IMR-90 (cell line): Measurements from ENCODE around the gene YPEL2. TPM values are rescaled to one million over a fixed set of nuclear protein-coding genes. Genes with fewer than 3 reads are reported as not detected.

Source experiments
- ATAC-seq: fragments of 200-7000 bp; cut with Tn5 transposase; 2 replicates; pipeline ENCODE4 v1.9.1; 2020; ENCODE audit warnings: low read depth, mild to moderate bottlenecking, moderate library complexity
- BruUV-seq: library from RNA; stranded (reverse); fragments of 400-500 nt; replicated peaks from 2 replicates; lab custom pipeline; 2021; lab: Mats Ljungman, UMichigan
- CTCF ChIA-PET: fragments of 300-600 bp; formaldehyde crosslinking; extraction: SDS; loops from one replicate; lab custom pipeline; 2021; ENCODE audit warnings: antibody characterized with exemption; lab: Yijun Ruan, JAX
- POLR2A ChIA-PET: fragments of 300-600 bp; sonication (Branson Sonifier 250); formaldehyde crosslinking; loops from one replicate; lab custom pipeline; 2022; ENCODE audit warnings: antibody characterized with exemption; ENCODE audit not compliant: unreplicated experiment; lab: Charles Lee
- DNase-seq: peaks from one replicate; pipeline ENCODE4 v3.0.0; 2013
- H2AFZ ChIP-seq: replicated peaks from 2 replicates; pipeline ENCODE3; 2013; ENCODE audit warnings: low read length, mild to moderate bottlenecking; ENCODE audit not compliant: poor library complexity
- H2AK5ac ChIP-seq: 2 replicates; pipeline ENCODE4 v1.6.1; 2013; ENCODE audit warnings: low read depth, low read length, inconsistent platforms
- H2AK9ac ChIP-seq: replicated peaks from 2 replicates; pipeline ENCODE3; 2013; ENCODE audit warnings: mild to moderate bottlenecking, low read depth, low read length, moderate library complexity; ENCODE audit not compliant: poor library complexity
- H2BK120ac ChIP-seq: 2 replicates; pipeline ENCODE4 v1.6.1; 2013; ENCODE audit warnings: low read depth, low read length, inconsistent platforms
- H2BK15ac ChIP-seq: 3 replicates; pipeline ENCODE4 v1.6.1; 2013; ENCODE audit warnings: low read depth, low read length, inconsistent platforms
- H2BK20ac ChIP-seq: 2 replicates; pipeline ENCODE4 v1.6.1; 2013; ENCODE audit warnings: low read depth, mild to moderate bottlenecking, inconsistent platforms, low read length, moderate library complexity
- H2BK5ac ChIP-seq: 2 replicates; pipeline ENCODE4 v1.6.1; 2013; ENCODE audit warnings: mild to moderate bottlenecking, low read depth, low read length, inconsistent platforms; ENCODE audit not compliant: poor library complexity, severe bottlenecking
- H3K14ac ChIP-seq: replicated peaks from 2 replicates; pipeline ENCODE4 v1.6.1; 2013; ENCODE audit warnings: low read depth, low read length, inconsistent platforms
- H3K18ac ChIP-seq: 2 replicates; pipeline ENCODE4 v1.6.1; 2013; ENCODE audit warnings: low read depth, low read length, control low read depth
- H3K23ac ChIP-seq: 2 replicates; pipeline ENCODE4 v1.6.1; 2013; ENCODE audit warnings: low read depth, low read length, inconsistent platforms
- H3K27ac ChIP-seq: 2 replicates; pipeline ENCODE4 v1.5.1; 2013; ENCODE audit warnings: mild to moderate bottlenecking, control low read depth, low read length; ENCODE audit not compliant: insufficient read depth
- H3K27me3 ChIP-seq: 2 replicates; pipeline ENCODE4 v1.6.1; 2013; ENCODE audit warnings: low read length; ENCODE audit not compliant: control insufficient read depth, insufficient read depth
- H3K36me3 ChIP-seq: 2 replicates; pipeline ENCODE4 v1.6.1; 2013; ENCODE audit warnings: low read length, mixed read lengths; ENCODE audit not compliant: control insufficient read depth, insufficient read depth
- H3K4ac ChIP-seq: 2 replicates; pipeline ENCODE4 v1.6.1; 2013; ENCODE audit warnings: low read depth, low read length, inconsistent platforms
- H3K4me1 ChIP-seq: 2 replicates; pipeline ENCODE4 v1.6.1; 2013; ENCODE audit warnings: low read length, mixed read lengths; ENCODE audit not compliant: control insufficient read depth, insufficient read depth
- H3K4me2 ChIP-seq: 2 replicates; pipeline ENCODE4 v1.6.1; 2013; ENCODE audit warnings: low read depth, mild to moderate bottlenecking, control low read depth, low read length, moderate library complexity
- H3K4me3 ChIP-seq: 2 replicates; pipeline ENCODE4 v1.5.1; 2013; ENCODE audit warnings: low read depth, mild to moderate bottlenecking, control low read depth, low read length, moderate library complexity; ENCODE audit not compliant: insufficient read depth
- H3K56ac ChIP-seq: 2 replicates; pipeline ENCODE4 v1.6.1; 2013; ENCODE audit warnings: low read length, inconsistent platforms; ENCODE audit not compliant: insufficient read depth; ENCODE audit errors: extremely low read depth
- H3K79me1 ChIP-seq, 2 experiments: 2 replicates each; pipeline ENCODE4 v1.6.1; 2013; ENCODE audit warnings: low read length in 2 of 2, inconsistent platforms in 1 of 2, low read depth in 1 of 2
- H3K9ac ChIP-seq: 2 replicates; pipeline ENCODE4 v1.6.1; 2013; ENCODE audit warnings: low read depth, low read length, control low read depth
- H3K9me1 ChIP-seq: 2 replicates; pipeline ENCODE4 v1.6.1; 2013; ENCODE audit warnings: low read length, inconsistent platforms; ENCODE audit not compliant: insufficient read depth
- H3K9me3 ChIP-seq: 2 replicates; pipeline ENCODE4 v1.6.1; 2013; ENCODE audit warnings: low read length; ENCODE audit not compliant: control insufficient read depth, insufficient read depth
- H4K20me1 ChIP-seq: 2 replicates; pipeline ENCODE4 v1.6.1; 2013; ENCODE audit warnings: low read length, inconsistent platforms; ENCODE audit not compliant: insufficient read depth
- H4K5ac ChIP-seq: 2 replicates; pipeline ENCODE4 v1.6.1; 2013; ENCODE audit warnings: mild to moderate bottlenecking, low read depth, low read length, control low read depth
- H4K8ac ChIP-seq, 2 experiments: 2 replicates each; pipeline ENCODE4 v1.6.1; 2013; ENCODE audit warnings: low read depth in 2 of 2, low read length in 2 of 2, control low read depth in 1 of 2, inconsistent platforms in 1 of 2
- H4K91ac ChIP-seq: 2 replicates; pipeline ENCODE4 v1.6.1; 2013; ENCODE audit warnings: low read depth, low read length, inconsistent platforms; ENCODE audit not compliant: insufficient read depth
- CTCF ChIP-seq: conservative IDR thresholded peaks from 2 replicates; pipeline ENCODE4 v1.5.1; 2012; ENCODE audit warnings: mild to moderate bottlenecking, low read depth, low read length, improper control_type of control experiment
- FOS ChIP-seq: fragments of 150-350 bp; IDR thresholded peaks from 2 replicates; pipeline ENCODE4 v1.6.1; 2016; ENCODE audit warnings: low read depth, low read length
- RAD21 ChIP-seq: IDR thresholded peaks from 2 replicates; pipeline ENCODE4 v1.6.1; 2012; ENCODE audit warnings: low read length, improper control_type of control experiment
- RCOR1 ChIP-seq: IDR thresholded peaks from 2 replicates; pipeline ENCODE4 v1.6.1; 2012; ENCODE audit warnings: mild to moderate bottlenecking, low read length, improper control_type of control experiment; ENCODE audit not compliant: insufficient replicate concordance
- SMC3 ChIP-seq: fragments of 150-350 bp; IDR thresholded peaks from 2 replicates; pipeline ENCODE4 v1.6.1; 2016; ENCODE audit warnings: low read depth, mild to moderate bottlenecking, antibody characterized with exemption, low read length, moderate library complexity
- WGBS, 2 experiments: methylation state at CpG; one replicate each; pipeline versions ENCODE4 v1.1.5 to v1.1.7; 2013; ENCODE audit warnings: missing lambda C conversion rate in 2 of 2; ENCODE audit not compliant: insufficient read length in 1 of 2; ENCODE audit errors: extremely low coverage in 2 of 2; 5-methylcytosine and 5-hydroxymethylcytosine counted together
- dilution Hi-C: fragments of 300-500 bp; cut with HindIII; formaldehyde crosslinking; loops from one replicate; pipeline ENCODE4 v1.14.3; 2018; ENCODE audit warnings: low sequenced_read_pairs; ENCODE audit not compliant: unreplicated experiment
- in situ Hi-C: fragments of 300-500 bp; cut with MboI; formaldehyde crosslinking; loops from 3 replicates; pipeline ENCODE4 v1.14.3; 2019; ENCODE audit warnings: low sequenced_read_pairs, inconsistent platforms, mixed read lengths
- intact Hi-C: fragments of 100-400 bp; cut with micrococcal nuclease; formaldehyde crosslinking; loops from 2 replicates; pipeline ENCODE4 v1.10.0; 2022
- polyA plus RNA-seq, 3 experiments: library from polyadenylated mRNA; depleted of rRNA; stranded (reverse); fragments of >200 nt; gene quantifications; 2 replicates each; pipeline ENCODE4 v1.2.3, GENCODE V29; 2012; ENCODE audit warnings: low replicate concordance in 1 of 3
- total RNA-seq: library from RNA; depleted of rRNA; stranded (reverse); fragments of >200 nt; gene quantifications from 2 replicates; pipeline ENCODE4 v1.2.3, GENCODE V29; 2012

The YPEL2 gene
- total and polyA plus RNA-seq, 2 of the 4 experiments (the other 2 are of a cell fraction) = 2.3 to 3.4 TPM

GRCh38 chr17:59440757-59441463, 109.5 kb downstream of the YPEL2 start:
- DNase-seq (peak; percentile 88), ATAC-seq (peak; percentile 99)
- POLR2A ChIA-PET = interaction anchor here (0.6 kb wide), 1 partner anchor 1084 kb away, joined by 3 read pairs; no protein-coding TSS in a partner anchor
- Histone ChIP-seq H3K18ac (no peak overlapping the region), H4K5ac (no peak overlapping the region), H2AK5ac (no peak overlapping the region), H3K27me3 (no peaks in the 10 kb centered on the region), H4K20me1 (no peaks in the 10 kb centered on the region), H3K79me1 (no peaks in the 10 kb centered on the region), H3K23ac (no peak overlapping the region), H3K4me3 (no peak overlapping the region), H2AFZ (peak overlapping the region; percentile 80), H3K14ac (no peak overlapping the region), H3K27ac (no peak overlapping the region), H2BK120ac (peak overlapping the region; percentile 45; the same call in 1 of the 2 replicates), H3K4ac (no peak overlapping the region), H3K9me1 (no peaks in the 10 kb centered on the region), H2BK20ac (no peak overlapping the region), H4K8ac (peak overlapping the region in 1 of 2 experiments; percentile 64; a peak in 1 of 4 replicates), H3K9ac (no peak overlapping the region), H2BK5ac (no peak overlapping the region), H2AK9ac (no peak overlapping the region), H4K91ac (no peak overlapping the region), H3K4me1 (peaks cover 5% of the 10 kb centered on the region), H3K9me3 (no peaks in the 10 kb centered on the region), H3K4me2 (no peak overlapping the region), H2BK15ac (no peak overlapping the region; the same call in 2 of the 3 replicates), H3K56ac (no peak overlapping the region), H3K36me3 (no peaks in the 10 kb centered on the region)
- in situ Hi-C loops (loop anchor here (5.0 kb wide), 1 partner anchor 129 kb away; no protein-coding TSS in a partner anchor), intact Hi-C loops (loop anchor here (1.0 to 5.0 kb wide), 3 partner anchors 112 to 219 kb away; partner anchors contain the start of gene GDPD1), dilution Hi-C loops (no loop called here)
- no TSS peak for BruUV-seq
- TF ChIP-seq RCOR1 = no peak
- TF ChIP-seq FOS = no peak
- TF ChIP-seq RAD21 = peak; percentile 94
- peak; percentile 96 for TF ChIP-seq SMC3
- peak; percentile 81 for TF ChIP-seq CTCF
- CTCF ChIA-PET = interaction anchor here (0.6 to 3.3 kb wide), 7 partner anchors 9 to 130 kb away, joined by 3 to 15 read pairs (median 6); no protein-coding TSS in a partner anchor
- WGBS, 2 experiments = no CpG with 5 or more reads among the region's 10 CpGs
